NCI-H460 (cell line): ENCODE measurements around the gene VWF. TPM values are rescaled to one million over a fixed set of nuclear protein-coding genes. Genes with fewer than 3 reads are reported as not detected.
"Not testable (repeated sequence)": the region's sequence is repeated elsewhere in the genome, so short reads cannot be mapped to it uniquely, and the experiment has no call there.

ENCODE experiments used
- DNase-seq: peaks from one replicate; pipeline ENCODE4 v3.0.0-alpha.2; 2016; ENCODE audit warnings: low read depth; ENCODE audit errors: extremely low read depth
- total RNA-seq: library from RNA; depleted of rRNA; stranded (reverse); fragments of >200 nt; shearing (Covaris generic); gene quantifications from 2 replicates; pipeline ENCODE4 v1.2.3, GENCODE V29; 2014

VWF gene
- total RNA-seq, 1 experiment from 2014 or later, result 0.02 TPM

DNA sequence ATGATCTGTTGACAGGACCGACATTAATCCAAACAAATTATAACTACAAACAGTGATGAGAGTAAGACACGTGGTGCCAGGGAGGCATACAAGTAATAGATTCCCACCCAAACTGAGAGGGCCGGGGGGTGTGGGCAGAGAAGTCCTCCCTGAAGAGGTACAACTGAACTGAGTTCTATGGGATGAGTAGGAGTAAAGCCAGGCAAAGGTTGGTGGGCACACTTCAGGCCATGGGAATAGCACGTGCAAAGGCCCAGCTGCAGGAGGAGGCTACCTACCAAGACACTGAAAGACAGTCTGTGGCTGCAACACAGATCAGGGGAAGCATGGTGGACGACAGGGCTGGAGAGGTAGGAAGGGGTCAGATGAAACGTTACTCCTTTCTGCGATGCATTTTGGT lies 22.0 kb upstream of the VWF start:
- DNase-seq, result no peak

DNA sequence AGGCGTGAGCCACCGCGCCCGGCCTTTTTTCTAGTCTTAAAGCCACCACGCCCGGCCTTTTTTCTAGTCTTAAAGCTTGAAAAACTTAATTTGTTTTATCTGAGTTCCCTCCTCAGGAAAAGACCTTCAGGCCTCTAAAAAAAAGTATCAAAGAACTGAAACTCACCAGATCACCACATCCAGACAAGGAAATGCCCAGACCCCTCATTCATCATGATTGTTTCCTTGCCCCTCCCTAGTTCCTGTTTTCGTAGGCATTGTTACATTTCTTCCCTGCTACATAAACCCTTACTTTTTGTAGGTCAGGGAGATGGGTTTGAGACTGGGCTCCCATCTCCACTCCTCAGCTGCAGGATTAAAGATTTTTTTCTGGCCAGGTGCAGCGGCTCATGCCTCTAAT lies 21.1 kb upstream of the VWF start:
- no peak for DNase-seq

DNA sequence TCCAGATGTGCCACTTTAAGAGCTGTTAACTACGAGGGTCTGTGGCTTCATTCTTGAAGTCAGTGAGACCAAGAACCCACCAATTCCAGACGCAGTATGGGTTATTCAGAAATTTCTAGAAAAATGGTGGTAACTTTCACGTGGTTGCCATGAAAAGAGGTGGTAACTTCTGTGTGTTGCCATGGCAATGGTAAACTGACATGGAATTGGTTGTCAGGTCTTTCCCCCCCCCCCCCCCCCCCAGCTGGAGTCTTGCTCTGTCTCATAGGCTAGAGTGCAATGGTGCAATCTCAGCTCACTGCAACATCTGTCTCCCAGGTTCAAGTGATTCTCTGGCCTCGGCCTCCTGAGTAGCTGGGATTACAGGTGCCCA lies 18.8 kb upstream of the VWF start:
- no peak for DNase-seq

DNA sequence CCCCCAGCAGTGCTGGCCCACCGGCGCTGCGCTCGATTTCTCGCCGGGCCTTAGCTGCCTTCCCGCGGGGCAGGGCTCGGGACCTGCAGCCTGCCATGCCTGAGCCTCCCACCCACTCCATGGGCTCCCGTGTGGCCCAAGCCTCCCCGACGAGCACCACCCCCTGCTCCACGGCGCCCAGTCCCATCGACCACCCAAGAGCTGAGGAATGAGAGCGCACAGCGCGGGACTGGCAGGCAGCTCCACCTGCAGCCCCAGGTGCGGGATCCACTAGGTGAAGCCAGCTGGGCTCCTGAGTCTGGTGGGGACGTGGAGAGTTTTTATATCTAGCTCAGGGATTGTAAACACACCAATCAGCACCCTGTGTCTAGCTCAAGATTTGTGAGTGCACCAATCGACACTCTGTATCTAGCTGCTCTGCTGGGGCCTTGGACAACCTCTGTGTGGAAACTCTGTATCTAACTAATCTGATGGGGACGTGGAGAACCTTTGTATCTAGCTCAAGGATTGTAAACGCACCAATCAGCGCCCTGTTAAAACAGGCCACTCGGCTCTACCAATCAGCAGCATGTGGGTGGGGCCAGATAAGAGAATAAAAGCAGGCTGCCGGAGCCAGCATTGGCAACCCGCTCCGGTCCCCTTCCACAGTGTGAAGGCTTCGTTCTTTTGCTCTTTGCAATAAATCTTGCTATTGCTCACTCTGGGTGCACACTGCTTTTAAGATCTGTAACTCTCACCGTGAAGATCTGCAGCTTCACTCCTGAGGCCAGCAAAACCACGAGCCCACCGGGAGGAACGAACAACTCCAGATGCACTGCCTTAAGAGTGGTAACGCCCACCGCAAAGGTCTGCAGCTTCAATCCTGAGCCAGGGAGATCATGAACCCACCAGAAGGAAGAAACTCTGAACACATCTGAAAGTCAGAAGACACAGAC lies 18.2 kb upstream of the VWF start:
- DNase-seq, result not testable (repeated sequence)

DNA sequence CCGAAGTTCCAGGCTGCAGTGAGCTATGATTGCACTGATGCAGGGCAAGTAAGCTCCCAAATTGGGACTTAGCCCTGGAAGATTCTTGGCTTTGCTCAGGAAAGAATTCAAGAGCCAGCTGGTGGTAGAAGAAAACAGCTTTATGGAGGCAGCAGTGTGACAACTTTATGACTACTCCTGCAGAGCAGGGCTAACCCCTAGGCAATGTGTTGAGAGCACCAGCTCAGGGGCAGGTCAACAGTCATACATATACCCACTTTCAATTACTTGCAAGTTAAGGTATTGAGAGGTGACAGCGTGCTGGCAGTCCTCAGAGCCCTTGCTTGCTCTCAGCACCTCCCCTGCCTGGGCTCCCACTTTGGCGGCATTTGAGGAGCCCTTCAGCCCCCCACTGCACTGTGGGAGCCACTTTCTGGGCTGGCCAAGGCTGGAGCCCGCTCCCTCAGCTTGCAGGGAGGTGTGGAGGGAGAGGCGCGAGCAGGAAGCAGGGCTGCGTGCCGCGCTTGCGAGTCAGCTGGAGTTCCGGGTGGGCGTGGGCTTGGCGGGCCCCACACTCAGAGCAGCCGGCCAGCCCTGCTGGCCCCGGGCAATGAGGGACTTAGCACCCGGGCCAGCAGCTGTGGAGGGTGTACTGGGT lies 17.4 kb upstream of the VWF start:
- not testable (repeated sequence) for DNase-seq

DNA sequence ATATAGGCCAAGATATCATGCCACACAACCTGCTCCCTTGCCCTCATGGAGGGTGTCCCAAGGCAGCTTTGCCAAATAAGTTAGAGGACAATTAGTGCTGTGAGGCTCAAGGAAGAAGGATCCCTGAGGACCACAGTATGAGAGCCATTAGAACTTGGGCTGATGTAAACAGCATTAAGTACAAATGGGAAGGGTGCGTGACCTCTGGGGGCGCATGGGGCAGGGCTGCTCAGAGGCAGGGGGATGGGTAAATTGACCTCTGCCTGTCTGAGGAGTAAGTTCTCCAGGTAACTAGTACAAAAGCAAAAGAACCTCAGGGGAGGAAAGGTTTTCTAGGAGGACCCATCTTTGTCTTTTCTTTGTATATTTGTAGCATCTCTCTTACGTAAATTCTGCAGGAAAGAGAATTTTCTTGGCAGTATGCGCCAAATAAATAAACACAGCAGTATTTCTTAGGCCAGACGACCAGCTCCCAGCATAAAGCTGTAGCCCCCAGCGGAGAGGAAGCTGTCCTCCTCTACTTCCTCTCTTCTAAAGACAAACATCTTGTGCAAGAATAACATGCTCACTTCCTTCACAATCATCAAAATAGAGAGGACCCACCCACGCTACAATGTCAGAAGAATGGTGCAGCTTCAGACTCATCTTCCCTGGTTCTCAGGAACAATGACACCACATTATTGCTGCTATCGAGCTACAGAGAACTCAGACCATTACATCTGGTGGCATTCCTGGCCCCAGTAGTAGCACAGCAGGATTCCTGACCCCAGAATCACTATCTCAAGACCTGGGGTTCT lies 16.4 kb upstream of the VWF start:
- DNase-seq, result peak; percentile 14

DNA sequence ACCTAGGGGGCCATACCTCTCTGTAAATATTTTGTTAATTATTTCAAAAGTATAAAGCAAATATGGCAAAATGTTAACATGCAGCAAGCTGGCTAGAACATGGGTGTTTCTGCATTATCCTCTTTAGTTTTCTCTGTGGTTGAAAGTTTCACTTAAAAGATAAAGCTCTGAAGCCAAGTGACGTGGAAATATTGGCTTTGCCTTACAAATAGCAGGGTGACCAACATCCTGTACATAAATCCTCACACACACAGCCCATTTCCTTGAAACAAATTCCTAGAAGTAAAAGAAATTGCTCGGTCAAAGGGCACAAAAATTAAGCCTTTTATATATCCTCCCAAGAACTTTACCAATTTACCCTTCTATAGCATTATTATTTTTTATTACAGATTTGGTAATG lies 10.6 kb upstream of the VWF start:
- no peak for DNase-seq

DNA sequence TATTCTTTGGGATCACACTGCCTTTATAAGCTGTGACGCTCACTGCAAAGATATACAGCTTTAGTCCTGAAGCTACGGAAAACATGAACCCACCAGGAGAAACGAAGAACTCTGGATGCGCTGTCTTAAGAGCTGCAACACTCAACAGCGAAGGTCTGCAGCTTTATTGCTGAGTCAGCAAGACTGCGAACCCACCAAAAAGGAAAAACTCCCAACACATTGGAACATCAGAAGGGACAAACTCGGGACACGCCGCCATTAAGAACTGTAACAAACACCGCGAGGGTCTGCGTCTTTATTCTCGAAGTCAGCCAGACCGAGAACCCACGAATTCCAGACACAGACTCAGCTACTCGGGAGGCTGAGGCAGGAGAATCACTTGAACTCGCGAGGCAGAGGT lies 9.2 kb upstream of the VWF start:
- no peak for DNase-seq

DNA sequence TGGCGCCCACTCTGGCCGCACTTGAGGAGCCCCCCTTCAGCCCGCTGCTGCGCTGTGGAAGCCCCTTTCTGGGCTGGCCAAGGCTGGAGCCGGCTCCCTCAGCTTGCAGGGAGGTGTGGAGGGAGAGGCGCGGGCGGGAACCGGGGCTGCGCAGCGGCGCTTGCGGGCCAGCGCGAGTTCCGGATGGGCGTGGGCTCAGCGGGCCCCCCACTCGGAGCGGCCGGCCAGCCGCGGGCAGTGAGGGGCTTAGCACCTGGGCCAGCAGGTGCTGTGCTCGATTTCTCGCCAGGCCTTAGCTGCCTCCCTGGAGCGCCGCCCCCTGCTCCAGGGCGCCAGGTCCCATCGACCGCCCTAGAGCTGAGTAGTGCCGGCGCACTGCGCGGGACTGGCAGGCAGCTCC lies 8.0 kb upstream of the VWF start:
- DNase-seq, result no peak

DNA sequence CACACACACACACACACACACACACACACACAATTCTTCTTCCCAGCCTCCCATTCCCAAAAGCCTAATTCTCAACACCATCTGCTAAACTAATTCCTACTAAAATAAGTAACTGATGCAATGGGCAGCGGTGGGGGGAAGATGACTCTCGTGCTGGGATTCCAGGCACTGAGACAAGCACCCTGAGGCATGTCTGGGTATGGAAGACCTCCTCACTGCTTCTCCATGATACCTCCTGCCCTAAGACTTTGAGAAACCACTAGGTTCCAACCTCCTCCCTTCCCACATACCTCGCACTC lies 789 bp upstream of the VWF start:
- DNase-seq, result no peak

DNA sequence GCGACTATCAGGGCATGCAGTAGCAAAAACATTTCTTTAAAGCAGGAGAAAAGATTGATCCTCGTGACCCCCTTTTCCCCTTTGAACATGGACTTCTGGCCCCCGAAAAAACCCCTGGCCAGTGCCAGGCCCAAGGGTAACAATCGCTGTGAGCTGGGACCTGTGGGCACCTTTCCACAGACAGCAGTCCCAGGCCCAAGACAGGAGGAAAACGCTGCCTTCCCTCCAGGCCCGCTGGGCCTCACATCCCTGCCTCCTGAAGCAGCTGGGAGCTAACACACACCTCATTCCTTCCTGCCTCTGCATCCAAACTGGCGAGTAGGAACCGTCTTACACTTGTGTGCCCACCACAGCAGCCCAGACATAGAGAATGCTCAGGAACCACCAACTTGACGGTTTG lies 1.2 kb downstream of the VWF start:
- no peak for DNase-seq

DNA sequence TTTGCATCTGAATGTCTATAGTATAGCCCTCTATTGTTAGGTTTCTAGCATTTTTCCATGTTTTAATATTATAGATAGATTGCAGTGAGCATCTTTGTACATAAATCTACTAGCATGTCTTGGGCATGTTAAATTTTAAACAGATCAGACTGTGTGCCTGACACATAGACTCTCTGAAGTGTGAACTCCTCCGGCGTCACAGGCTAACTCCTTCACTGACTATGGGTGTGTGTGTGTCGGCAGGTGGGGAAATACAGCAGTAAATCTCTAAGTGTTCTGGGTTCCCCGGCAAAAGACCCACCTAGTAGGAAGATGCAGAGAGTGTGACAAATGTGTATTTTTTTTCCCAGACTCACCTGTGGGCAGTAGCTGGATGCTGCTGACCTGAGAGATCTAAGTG lies 2.3 kb downstream of the VWF start:
- no peak for DNase-seq

DNA sequence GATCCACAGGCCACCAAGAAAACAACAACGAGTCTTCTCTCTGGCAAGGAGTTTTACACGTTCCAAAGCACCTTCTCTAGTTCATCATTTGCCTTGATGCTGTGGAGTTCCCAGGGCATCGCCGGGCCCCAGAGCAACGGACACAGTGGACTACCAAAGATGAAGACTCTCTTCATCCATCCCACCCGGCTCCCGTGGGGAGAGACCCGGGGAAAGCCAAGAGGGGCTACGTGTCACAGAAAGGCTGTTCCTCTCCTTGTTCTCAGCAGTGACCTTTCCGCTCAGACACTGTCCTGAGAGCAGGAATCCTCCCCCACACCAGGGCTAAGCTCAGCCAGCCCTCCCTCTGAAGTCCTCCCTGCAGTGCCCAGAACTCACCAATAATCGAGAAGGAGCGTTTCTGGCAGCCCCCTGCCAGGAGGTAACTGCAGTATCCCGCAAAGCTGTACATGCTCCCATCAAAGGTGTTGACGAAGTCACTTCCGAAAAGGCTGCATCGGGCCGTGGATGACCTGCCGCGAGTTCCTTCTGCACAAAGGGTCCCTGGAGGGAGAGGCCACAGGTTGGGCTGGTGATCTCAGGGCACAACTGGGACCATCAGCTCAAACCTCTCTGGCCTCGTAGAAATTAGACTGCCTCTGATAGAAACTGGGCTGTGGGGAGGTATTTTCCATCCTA lies 3.5 kb downstream of the VWF start:
- DNase-seq, result no peak

DNA sequence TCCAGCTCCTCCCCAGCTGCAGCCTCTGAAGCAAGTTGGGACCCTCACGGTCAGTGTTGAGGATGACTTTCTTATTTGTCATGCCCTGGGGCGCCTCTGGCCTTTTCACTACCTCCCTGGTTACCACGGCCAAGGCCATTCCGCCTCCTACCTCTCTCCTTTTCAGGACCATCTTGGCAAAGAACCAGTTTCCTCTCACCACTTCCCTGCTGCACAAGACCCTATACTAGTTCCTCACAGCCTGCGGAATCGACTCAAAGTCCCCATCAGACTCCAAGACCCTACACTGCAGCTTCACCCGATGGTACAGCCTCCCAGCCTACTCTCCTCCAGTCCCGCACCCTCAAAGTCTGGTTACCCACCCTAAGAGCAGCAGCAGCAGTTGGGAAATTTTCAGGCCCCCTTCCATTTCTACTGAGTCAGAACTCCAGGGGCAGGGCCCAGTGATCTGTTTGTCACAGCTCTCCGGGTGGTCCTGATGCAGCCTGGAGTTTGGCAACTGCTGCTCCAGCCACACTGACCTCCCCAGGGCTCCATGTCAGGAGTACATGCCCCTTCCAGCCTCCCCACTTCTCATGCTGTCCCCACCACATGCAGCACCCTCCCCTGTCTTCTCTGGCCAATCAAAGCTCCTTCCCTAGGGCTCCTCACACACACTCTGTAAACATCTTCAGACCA lies 5.4 kb downstream of the VWF start:
- no peak for DNase-seq

DNA sequence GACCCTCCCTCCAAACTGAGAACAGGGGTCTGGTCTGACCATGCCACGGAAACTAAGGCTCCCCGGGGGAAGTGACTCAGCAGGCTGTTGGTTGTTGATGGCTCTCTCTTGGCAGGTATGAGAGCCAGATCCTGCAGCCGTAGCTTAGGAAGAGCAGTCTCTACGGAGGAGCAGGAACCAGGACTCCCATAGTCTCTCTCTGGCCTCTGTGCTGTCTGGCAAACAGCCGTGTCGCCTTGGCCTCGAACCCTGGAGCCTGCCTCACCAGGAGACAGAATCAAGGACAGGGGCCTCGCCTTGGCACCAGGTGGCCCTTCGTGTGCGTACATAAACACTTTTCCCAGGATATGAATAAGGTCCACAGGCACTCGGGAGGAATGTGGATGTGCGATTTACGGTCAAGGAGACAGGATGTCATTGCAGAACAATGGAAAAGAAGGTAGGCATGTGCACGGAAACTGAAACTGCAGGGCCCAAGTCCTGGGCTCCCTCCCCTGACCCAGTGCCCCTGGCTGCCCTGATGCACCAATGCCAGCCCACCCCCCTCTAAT lies 7.9 kb downstream of the VWF start:
- DNase-seq, result no peak

DNA sequence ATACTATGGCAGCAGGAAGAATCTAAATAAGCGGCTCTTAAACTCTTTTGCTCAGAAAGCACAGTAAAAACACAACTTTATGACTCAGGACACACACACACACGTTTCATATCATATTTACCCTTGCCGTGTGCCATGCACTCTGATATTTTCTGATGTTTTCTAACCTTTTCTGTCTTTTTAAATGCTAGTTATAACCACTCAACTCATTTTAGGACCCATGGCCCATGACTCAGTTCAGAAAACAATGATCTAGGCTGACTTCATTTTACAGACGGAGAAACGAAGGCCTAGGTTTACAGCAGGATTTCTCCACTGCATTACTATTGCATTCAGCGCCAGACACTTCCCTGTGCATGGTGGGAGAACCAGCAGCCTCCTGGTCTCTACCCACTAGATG lies 9.1 kb downstream of the VWF start:
- DNase-seq, result no peak

DNA sequence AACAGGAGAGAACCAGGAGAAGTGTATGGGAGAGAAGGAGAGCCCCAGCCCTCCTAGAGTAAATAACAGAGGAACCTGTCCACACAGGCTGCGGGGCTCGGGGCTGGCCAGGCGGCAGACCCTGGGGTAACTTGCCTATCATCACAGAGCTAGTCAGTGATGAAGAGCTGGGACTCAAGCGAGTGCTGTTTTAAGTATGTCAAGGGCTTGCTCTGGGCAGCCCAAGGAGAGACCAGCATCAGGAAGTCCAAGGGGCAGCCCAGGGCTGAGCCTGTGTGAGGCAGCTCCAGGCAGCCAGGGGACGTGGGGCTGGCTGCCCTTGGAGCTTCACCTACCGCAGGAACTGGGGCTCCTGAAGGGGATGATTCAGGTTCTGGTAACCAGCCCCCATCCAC lies 10.0 kb downstream of the VWF start:
- no peak for DNase-seq

DNA sequence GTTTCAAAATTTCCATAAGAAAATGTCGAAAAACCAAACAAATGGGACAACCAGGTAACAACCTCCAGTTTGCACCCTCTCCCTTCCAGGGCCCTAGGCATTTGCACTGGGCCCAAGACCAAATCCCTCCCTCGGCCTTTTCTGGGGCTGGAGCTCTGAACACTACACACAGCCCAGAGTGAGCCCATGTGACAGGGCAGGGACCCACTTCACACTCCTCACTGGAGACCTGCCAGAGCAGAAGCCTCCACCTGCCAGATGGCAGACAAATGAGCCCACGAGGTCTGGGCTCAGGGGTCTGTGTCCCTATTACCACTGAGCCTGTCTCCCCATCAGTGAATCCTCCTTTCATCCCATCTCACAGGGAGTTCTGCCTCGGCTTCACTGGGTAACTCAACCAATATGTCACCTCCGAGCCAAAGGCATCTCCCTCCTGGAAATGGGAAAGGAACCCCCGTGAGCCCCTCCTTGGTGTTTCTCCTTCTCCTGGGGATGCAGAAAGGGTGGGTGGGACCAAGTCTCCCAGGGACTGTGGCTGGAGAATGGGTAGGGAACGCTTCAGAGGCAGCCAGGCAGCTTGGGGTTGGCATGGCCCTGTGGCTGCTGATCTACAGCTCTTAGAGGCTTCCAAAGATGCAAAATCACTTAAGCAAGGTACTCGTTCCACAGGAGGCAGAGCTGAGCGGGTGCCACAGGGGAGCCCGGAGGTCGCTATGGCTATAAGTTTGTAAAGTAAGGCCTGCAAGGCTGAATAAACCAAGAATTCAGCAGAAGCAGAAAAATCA lies 10.6 kb downstream of the VWF start:
- no peak for DNase-seq

DNA sequence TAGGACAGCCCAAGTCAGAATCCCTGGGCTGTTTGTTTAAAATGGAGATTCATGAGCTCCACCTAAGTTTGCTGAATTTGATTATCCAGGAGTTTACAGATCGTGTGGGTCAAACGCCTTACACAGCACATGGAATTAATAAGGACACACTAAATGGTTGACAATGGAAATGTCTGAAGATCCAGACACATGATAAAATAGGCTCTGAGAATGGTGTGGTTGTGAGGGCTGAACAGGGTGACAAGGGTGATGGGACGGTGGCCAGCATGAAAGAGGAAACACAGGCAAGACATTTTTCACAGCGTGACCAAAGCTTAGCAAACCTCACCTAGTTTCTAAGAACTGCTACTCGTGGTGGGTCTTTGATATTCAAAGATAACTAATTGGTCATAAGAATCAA lies 12.5 kb downstream of the VWF start:
- DNase-seq, result no peak

DNA sequence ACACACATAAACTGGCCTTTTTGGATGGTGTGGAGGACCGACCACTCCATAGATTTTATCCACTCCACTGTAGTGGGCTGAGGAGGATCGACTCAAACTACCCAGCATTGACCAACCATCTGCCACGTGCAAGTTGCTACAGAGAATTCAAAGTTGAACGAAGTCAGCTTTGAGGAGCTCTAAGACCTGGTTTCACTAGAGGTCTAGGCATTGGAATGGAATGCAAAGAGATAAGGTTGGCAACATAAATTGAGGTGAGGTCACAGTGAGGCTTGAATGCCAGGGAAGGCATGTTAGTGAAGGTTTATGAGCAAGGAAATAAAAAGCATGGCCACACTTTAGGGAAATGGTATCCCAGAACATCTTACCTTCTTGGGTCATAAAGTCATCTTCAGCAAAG lies 14.5 kb downstream of the VWF start:
- no peak for DNase-seq
